HCT116 (cell line): Measurements from ENCODE around the gene CPNE4. TPM values are rescaled to one million over a fixed set of nuclear protein-coding genes. Genes with fewer than 3 reads are reported as not detected.

ENCODE experiments used
- ATAC-seq: fragments of 200-7000 bp; cut with Tn5 transposase; 2 replicates; pipeline ENCODE4 v1.9.1; 2020; ENCODE audit warnings: mild to moderate bottlenecking, moderate library complexity
- BruUV-seq: library from RNA; stranded (reverse); fragments of 400-500 nt; replicated peaks from 2 replicates; lab custom pipeline; 2021; lab: Mats Ljungman, UMichigan
- CTCF ChIA-PET: fragments of 300-600 bp; sonication (Branson Sonifier 250); formaldehyde crosslinking; loops from one replicate; lab custom pipeline; 2021; ENCODE audit warnings: antibody characterized with exemption; lab: Charles Lee
- POLR2A ChIA-PET: fragments of 300-600, 350-600 bp; sonication (Branson Sonifier 250); formaldehyde crosslinking; loops from one replicate; lab custom pipeline; 2021; ENCODE audit warnings: antibody characterized with exemption; lab: Charles Lee
- RAD21 ChIA-PET, 2 experiments: fragments of 300-600 bp; sonication (Branson Sonifier 250); formaldehyde crosslinking; loops; one replicate each; lab custom pipeline; 2023; ENCODE audit warnings: low total read pairs in 2 of 2; ENCODE audit not compliant: uncharacterized antibody in 2 of 2, unreplicated experiment in 2 of 2, low non-redundant PET in 1 of 2; lab: Charles Lee
- DNase-seq: peaks from one replicate; pipeline ENCODE4 v3.0.0-alpha.2; 2010; ENCODE audit warnings: low read depth, low spot score
- H2AFZ ChIP-seq: fragments of 200-600 bp; shearing (Covaris generic), sonication (generic); 2 replicates; pipeline ENCODE4 v1.6.1; 2017; ENCODE audit warnings: low read depth, mixed run types, mixed read lengths, antibody characterized with exemption, low read length; ENCODE audit not compliant: poor library complexity, severe bottlenecking
- H3K27ac ChIP-seq: 2 replicates; pipeline ENCODE4 v1.5.1; 2012; ENCODE audit warnings: low read depth, low read length
- H3K27me3 ChIP-seq: fragments of 200-600 bp; sonication (generic); 2 replicates; pipeline ENCODE4 v1.6.1; 2016; ENCODE audit warnings: mixed run types, low read length, mixed read lengths; ENCODE audit not compliant: insufficient read depth
- H3K36me3 ChIP-seq, 2 experiments: fragments of 200-500 bp in 1 of 2; fragments of 200-600 bp in 1 of 2; sonication (Bioruptor generic) in 1 of 2; sonication (generic) in 1 of 2; 2 replicates each; pipeline versions ENCODE4 v1.5.1 to v1.6.1; 2014 to 2016; ENCODE audit warnings: low read length in 2 of 2, inconsistent platforms in 1 of 2, mixed read lengths in 1 of 2, mixed run types in 1 of 2; ENCODE audit not compliant: insufficient read depth in 2 of 2, control insufficient read depth in 1 of 2
- H3K4me1 ChIP-seq, 2 experiments: fragments of 200-600 bp in 1 of 2; sonication (generic) in 1 of 2; 2 replicates each; pipeline versions ENCODE4 v1.5.1 to v1.6.1; 2012 to 2017; ENCODE audit warnings: low read length in 2 of 2, inconsistent platforms in 1 of 2, mild to moderate bottlenecking in 1 of 2, mixed read lengths in 1 of 2, mixed run types in 1 of 2, moderate library complexity in 1 of 2; ENCODE audit not compliant: insufficient read depth in 2 of 2, control insufficient read depth in 1 of 2
- H3K4me2 ChIP-seq: fragments of 200-600 bp; sonication (generic); 2 replicates; pipeline ENCODE4 v1.6.1; 2017; ENCODE audit warnings: mixed run types, low read length, mixed read lengths
- H3K4me3 ChIP-seq, 2 experiments: fragments of 200-600 bp in 1 of 2; sonication (generic) in 1 of 2; replicated peaks in 1 of 2; 2 replicates each; pipeline ENCODE4 v1.5.1; 2011 to 2016; ENCODE audit warnings: low read length in 2 of 2, control low read depth in 1 of 2, low read depth in 1 of 2, mild to moderate bottlenecking in 1 of 2, mixed read lengths in 1 of 2, mixed run types in 1 of 2
- H3K79me2 ChIP-seq: fragments of 200-600 bp; sonication (generic); 2 replicates; pipeline ENCODE4 v1.6.1; 2017; ENCODE audit warnings: mild to moderate bottlenecking, mixed run types, low read length, moderate library complexity, mixed read lengths; ENCODE audit not compliant: insufficient read depth
- H3K9ac ChIP-seq: fragments of 200-600 bp; sonication (generic); 2 replicates; pipeline ENCODE4 v1.6.1; 2016; ENCODE audit warnings: low read length, mixed read lengths
- H3K9me2 ChIP-seq: fragments of 200-600 bp; sonication (generic), shearing (Covaris generic); 2 replicates; pipeline ENCODE4 v1.6.1; 2017; ENCODE audit warnings: mixed run types, mild to moderate bottlenecking, moderate library complexity; ENCODE audit not compliant: insufficient read depth
- H3K9me3 ChIP-seq, 2 experiments: fragments of 200-500 bp in 1 of 2; fragments of 200-600 bp in 1 of 2; sonication (Bioruptor generic) in 1 of 2; sonication (generic) in 1 of 2; 2 replicates each; pipeline ENCODE4 v1.6.1; 2014 to 2017; ENCODE audit warnings: low read length in 2 of 2, mixed read lengths in 2 of 2, inconsistent platforms in 1 of 2, low read depth in 1 of 2, mild to moderate bottlenecking in 1 of 2, mixed run types in 1 of 2, moderate library complexity in 1 of 2; ENCODE audit not compliant: control insufficient read depth in 1 of 2, insufficient read depth in 1 of 2
- H4K20me1 ChIP-seq: fragments of 200-600 bp; sonication (generic), shearing (Covaris generic); 2 replicates; pipeline ENCODE4 v1.6.1; 2017; ENCODE audit warnings: mixed run types, mild to moderate bottlenecking, moderate library complexity; ENCODE audit not compliant: insufficient read depth
- CBX3 ChIP-seq: IDR thresholded peaks from 2 replicates; pipeline ENCODE4 v1.6.1; 2012; ENCODE audit warnings: low read depth
- ELF1 ChIP-seq: IDR thresholded peaks from 2 replicates; pipeline ENCODE4 v1.6.1; 2012; ENCODE audit warnings: low read depth, borderline replicate concordance
- EZH2 ChIP-seq: fragments of 200-600 bp; sonication (generic); IDR thresholded peaks from 2 replicates; pipeline ENCODE4 v1.6.1; 2017; ENCODE audit warnings: antibody characterized with exemption, mixed run types
- EZH2phosphoT487 ChIP-seq: fragments of 200-600 bp; IDR thresholded peaks from 2 replicates; pipeline ENCODE4 v1.6.1; 2018; ENCODE audit warnings: antibody characterized with exemption, borderline replicate concordance
- FOSL1 ChIP-seq: IDR thresholded peaks from 2 replicates; pipeline ENCODE4 v1.6.1; 2012; ENCODE audit warnings: low read depth
- JUND ChIP-seq: IDR thresholded peaks from 2 replicates; pipeline ENCODE4 v1.6.1; 2012
- POLR2AphosphoS5 ChIP-seq: IDR thresholded peaks from 2 replicates; pipeline ENCODE4 v1.6.1; 2011; ENCODE audit warnings: mild to moderate bottlenecking, low read depth, low read length, moderate library complexity
- ZNF274 ChIP-seq: fragments of 200-500 bp; sonication (Bioruptor generic); IDR thresholded peaks from 2 replicates; pipeline ENCODE4 v1.6.1; 2014; ENCODE audit warnings: mild to moderate bottlenecking, low read depth, low read length, inconsistent platforms
- intact Hi-C: fragments of 100-400 bp; cut with micrococcal nuclease; formaldehyde crosslinking; loops from 2 replicates; pipeline ENCODE4 v1.10.0; 2022
- total RNA-seq: library from RNA; stranded (reverse); gene quantifications from one replicate; pipeline ENCODE4 v1.2.1, GENCODE V29; 2021; ENCODE audit not compliant: unreplicated experiment
- TF ChIP-seq, protein P1 (sequence below): IDR thresholded peaks from 2 replicates; pipeline ENCODE4 v1.6.1; 2012; ENCODE audit warnings: low read depth
- TF ChIP-seq, protein P2 (sequence below): IDR thresholded peaks from 2 replicates; pipeline ENCODE4 v1.6.1; 2011; ENCODE audit warnings: mild to moderate bottlenecking, low read length, moderate library complexity; ENCODE audit not compliant: insufficient replicate concordance; ENCODE audit errors: extremely low read depth

Gene CPNE4
- total RNA-seq, 1 experiment from 2014 or later = not detected

DNA sequence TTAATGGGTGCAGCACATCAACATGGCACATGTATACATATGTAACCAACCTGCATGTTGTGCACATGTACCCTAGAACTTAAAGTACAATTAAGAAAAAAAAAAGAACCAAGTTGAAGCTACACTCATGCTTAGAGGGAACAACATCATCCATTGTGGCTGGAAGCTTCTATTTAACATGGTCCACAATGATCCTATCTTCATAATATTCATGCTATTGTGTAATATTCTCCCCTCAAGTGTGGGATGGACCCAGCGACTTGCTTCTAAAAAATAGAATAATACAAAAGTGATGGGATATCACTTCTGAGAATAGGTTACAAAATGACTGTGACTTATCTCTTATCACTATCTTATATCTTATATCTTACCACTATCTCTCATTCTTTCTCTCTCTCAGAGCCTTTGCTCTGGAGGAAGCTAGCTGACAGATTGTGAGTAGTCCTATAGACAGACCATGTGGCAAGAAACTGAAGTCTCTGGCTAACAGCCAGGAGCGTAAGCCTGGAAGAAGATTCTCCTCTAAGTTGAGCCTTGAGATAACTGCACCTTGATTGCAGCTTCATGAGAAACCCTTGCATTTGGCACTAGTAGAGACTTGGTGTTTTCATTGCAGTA, 333.6 kb downstream of the CPNE4 start:
- Histone ChIP-seq H2AFZ (no peak overlapping the region), H3K79me2 (no peaks in the 10 kb centered on the region), H3K9ac (no peak overlapping the region), H3K36me3 (no peaks in the 10 kb centered on the region), H3K27me3 (peaks cover 10% of the 10 kb centered on the region; the same call in 1 of the 2 replicates), H3K9me2 (no peaks in the 10 kb centered on the region), H4K20me1 (no peaks in the 10 kb centered on the region), H3K4me1 (no peaks in the 10 kb centered on the region), H3K4me2 (no peak overlapping the region), H3K27ac (no peak overlapping the region), H3K4me3 (no peak overlapping the region), H3K9me3 (no peaks in the 10 kb centered on the region)
- DNase-seq (no peak), ATAC-seq (no peak)
- TF ChIP-seq EZH2 (no peak), FOSL1 (no peak), ELF1 (no peak), POLR2AphosphoS5 (no peak)
- TF ChIP-seq, protein P1, sequence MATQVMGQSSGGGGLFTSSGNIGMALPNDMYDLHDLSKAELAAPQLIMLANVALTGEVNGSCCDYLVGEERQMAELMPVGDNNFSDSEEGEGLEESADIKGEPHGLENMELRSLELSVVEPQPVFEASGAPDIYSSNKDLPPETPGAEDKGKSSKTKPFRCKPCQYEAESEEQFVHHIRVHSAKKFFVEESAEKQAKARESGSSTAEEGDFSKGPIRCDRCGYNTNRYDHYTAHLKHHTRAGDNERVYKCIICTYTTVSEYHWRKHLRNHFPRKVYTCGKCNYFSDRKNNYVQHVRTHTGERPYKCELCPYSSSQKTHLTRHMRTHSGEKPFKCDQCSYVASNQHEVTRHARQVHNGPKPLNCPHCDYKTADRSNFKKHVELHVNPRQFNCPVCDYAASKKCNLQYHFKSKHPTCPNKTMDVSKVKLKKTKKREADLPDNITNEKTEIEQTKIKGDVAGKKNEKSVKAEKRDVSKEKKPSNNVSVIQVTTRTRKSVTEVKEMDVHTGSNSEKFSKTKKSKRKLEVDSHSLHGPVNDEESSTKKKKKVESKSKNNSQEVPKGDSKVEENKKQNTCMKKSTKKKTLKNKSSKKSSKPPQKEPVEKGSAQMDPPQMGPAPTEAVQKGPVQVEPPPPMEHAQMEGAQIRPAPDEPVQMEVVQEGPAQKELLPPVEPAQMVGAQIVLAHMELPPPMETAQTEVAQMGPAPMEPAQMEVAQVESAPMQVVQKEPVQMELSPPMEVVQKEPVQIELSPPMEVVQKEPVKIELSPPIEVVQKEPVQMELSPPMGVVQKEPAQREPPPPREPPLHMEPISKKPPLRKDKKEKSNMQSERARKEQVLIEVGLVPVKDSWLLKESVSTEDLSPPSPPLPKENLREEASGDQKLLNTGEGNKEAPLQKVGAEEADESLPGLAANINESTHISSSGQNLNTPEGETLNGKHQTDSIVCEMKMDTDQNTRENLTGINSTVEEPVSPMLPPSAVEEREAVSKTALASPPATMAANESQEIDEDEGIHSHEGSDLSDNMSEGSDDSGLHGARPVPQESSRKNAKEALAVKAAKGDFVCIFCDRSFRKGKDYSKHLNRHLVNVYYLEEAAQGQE = no peak
- ChIA-PET RAD21 (no interaction called here), POLR2A (no interaction called here), CTCF (no interaction called here)
- intact Hi-C loops = no loop called here
- BruUV-seq = no TSS peak

GRCh38 chr3:131699001-131699400, 335.8 kb downstream of the CPNE4 start:
- no peaks in the 10 kb centered on the region for H3K4me1 ChIP-seq
- no peak overlapping the region for H3K27ac ChIP-seq
- H3K9me3 ChIP-seq = no peaks in the 10 kb centered on the region
- H4K20me1 ChIP-seq = no peaks in the 10 kb centered on the region
- peaks cover 12% of the 10 kb centered on the region; the same call in 1 of the 2 replicates for H3K27me3 ChIP-seq
- no peak overlapping the region for H2AFZ ChIP-seq
- H3K9me2 ChIP-seq = no peaks in the 10 kb centered on the region
- H3K4me2 ChIP-seq = no peak overlapping the region
- no peaks in the 10 kb centered on the region for H3K79me2 ChIP-seq
- no peak overlapping the region for H3K4me3 ChIP-seq
- no TSS peak for BruUV-seq
- CTCF ChIA-PET = no interaction called here
- intact Hi-C loops = no loop called here
- ATAC-seq = no peak
- H3K9ac ChIP-seq = no peak overlapping the region
- POLR2A ChIA-PET = no interaction called here
- no peaks in the 10 kb centered on the region for H3K36me3 ChIP-seq
- RAD21 ChIA-PET = no interaction called here
- DNase-seq = no peak
- TF ChIP-seq, protein P2, sequence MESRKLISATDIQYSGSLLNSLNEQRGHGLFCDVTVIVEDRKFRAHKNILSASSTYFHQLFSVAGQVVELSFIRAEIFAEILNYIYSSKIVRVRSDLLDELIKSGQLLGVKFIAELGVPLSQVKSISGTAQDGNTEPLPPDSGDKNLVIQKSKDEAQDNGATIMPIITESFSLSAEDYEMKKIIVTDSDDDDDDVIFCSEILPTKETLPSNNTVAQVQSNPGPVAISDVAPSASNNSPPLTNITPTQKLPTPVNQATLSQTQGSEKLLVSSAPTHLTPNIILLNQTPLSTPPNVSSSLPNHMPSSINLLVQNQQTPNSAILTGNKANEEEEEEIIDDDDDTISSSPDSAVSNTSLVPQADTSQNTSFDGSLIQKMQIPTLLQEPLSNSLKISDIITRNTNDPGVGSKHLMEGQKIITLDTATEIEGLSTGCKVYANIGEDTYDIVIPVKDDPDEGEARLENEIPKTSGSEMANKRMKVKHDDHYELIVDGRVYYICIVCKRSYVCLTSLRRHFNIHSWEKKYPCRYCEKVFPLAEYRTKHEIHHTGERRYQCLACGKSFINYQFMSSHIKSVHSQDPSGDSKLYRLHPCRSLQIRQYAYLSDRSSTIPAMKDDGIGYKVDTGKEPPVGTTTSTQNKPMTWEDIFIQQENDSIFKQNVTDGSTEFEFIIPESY = no peak
- TF ChIP-seq, protein P1 = no peak
- TF ChIP-seq ZNF274 (no peak), JUND (no peak), CBX3 (no peak), EZH2phosphoT487 (no peak)
